NT2/D1 (cell line): ENCODE data around the gene PRDM11.

Experiments used
- SUZ12 ChIP-seq: IDR thresholded peaks from 2 replicates; pipeline ENCODE4 v1.6.1; 2011; ENCODE audit not compliant: insufficient read length, insufficient read depth; ENCODE audit errors: extremely low read depth
- YY1 ChIP-seq: IDR thresholded peaks from 2 replicates; pipeline ENCODE4 v1.6.1; 2011; ENCODE audit not compliant: insufficient read length, insufficient read depth
- ZNF274 ChIP-seq: IDR thresholded peaks from 2 replicates; pipeline ENCODE4 v1.6.1; 2011; ENCODE audit warnings: mild to moderate bottlenecking, low read depth, low read length

DNA sequence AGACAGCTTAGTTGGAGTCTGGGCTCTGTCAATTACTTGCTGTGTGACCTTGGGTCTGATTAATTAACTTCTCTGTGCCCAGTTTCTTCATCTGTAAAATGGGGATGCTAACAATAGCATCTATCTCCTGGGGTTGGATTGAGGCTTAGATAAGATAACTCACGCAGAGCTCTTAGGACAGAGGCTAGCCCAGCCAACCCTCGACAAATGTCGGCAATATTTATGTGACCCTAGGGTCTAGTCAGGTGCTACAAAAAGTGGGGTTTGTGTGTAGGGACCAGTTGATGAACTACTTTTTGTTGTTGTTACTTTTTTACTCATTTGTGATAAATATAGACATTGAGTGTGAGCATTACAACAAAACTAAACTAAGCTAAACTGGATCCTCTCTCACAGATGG lies 117.3 kb downstream of the PRDM11 start:
- TF ChIP-seq ZNF274 (no peak), YY1 (no peak), SUZ12 (no peak)
